Ascending aorta (tissue), 2 donors: ENCODE results near the gene SHLD1. TPM values are rescaled to one million over a fixed set of nuclear protein-coding genes. Genes with fewer than 3 reads are reported as not detected.

ENCODE experiments used
- DNase-seq, 2 donors: peaks; one replicate each; pipeline ENCODE4 v3.0.0-alpha.2; 2019; ENCODE audit warnings: low spot score in 2 of 2
- H3K27ac ChIP-seq, 2 donors: fragments of 200-600 bp; sonication (generic); one replicate each; pipeline ENCODE4 v1.5.1; 2016 to 2017; ENCODE audit warnings: mild to moderate bottlenecking in 1 of 2
- H3K27me3 ChIP-seq: fragments of 200-600 bp; sonication (generic); one replicate; pipeline ENCODE4 v1.5.1; 2017
- H3K36me3 ChIP-seq, 2 donors: fragments of 200-600 bp; sonication (generic); one replicate each; pipeline ENCODE4 v1.5.1; 2016
- H3K4me1 ChIP-seq, 2 donors: fragments of 200-600 bp; sonication (generic); one replicate each; pipeline ENCODE4 v1.5.1; 2016 to 2017; ENCODE audit warnings: mild to moderate bottlenecking in 1 of 2
- H3K4me3 ChIP-seq, 2 donors: fragments of 200-600 bp; sonication (generic); one replicate each; pipeline ENCODE4 v1.5.1; 2016 to 2017; ENCODE audit warnings: mild to moderate bottlenecking in 1 of 2
- H3K9me3 ChIP-seq, 2 donors: fragments of 200-600 bp; sonication (generic); one replicate each; pipeline ENCODE4 v1.5.1; 2016
- CTCF ChIP-seq, 3 experiments: fragments of 200-600 bp in 2 of 3; fragments of 450-650 bp in 1 of 3; sonication (generic) in 2 of 3; IDR thresholded peaks; one replicate each; pipeline ENCODE4 v1.5.1; 2016 to 2019; ENCODE audit warnings: antibody characterized with exemption in 3 of 3, mild to moderate bottlenecking in 1 of 3, moderate library complexity in 1 of 3
- intact Hi-C: fragments of 100-400 bp; cut with DNase I; formaldehyde crosslinking; loops from one replicate; pipeline ENCODE4 v1.15.1; 2023
- total RNA-seq: library from RNA; depleted of rRNA; stranded (reverse); fragments of >200 nt; gene quantifications from one replicate; pipeline ENCODE4 v1.1.0, GENCODE V29; 2016

The SHLD1 gene
- total RNA-seq, 1 donor from 2014 or later = not detected

DNA sequence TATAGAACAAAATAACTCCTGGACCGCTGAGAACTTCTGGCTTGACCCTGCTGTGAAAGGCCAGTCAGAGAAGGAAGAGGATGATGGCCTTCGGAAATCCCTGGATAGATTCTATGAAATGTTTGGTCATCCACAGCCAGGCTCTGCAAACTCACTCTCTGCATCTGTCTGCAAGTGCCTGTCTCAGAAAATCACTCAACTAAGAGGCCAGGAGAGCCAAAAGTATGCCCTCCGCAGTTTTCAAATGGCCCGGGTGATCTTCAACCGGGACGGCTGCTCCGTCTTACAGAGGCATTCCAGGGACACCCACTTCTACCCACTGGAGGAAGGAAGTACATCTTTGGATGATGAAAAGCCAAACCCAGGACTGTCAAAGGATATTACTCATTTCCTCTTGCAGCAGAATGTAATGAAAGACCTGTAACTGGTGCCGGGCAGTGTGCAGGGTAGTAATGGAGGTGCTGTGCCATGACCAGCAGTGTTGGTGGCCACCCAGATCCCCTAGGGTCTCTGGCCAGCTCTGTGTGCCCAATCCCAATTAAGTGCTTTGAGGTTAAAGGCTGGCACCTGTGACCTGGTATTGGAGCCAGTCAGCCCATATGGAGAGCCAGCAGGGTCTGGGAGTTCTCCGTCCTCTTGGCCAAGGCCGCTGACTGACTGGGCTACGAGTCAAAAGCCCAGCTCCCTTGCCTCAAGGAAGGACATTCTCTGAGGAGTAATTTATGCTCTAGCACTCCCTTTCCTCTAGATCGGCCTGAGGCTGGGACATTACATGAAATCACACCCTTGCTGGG lies 113.0 kb downstream of the SHLD1 start:
- Histone ChIP-seq H3K27me3 (no peaks in the 10 kb centered on the region), H3K9me3 (no peaks in the 10 kb centered on the region), H3K4me3 (no peak overlapping the region), H3K27ac (no peak overlapping the region), H3K36me3 (no peaks in the 10 kb centered on the region), H3K4me1 (no peaks in the 10 kb centered on the region)
- DNase-seq = no peak
- intact Hi-C loops = no loop called here
- TF ChIP-seq CTCF (IDR thresholded peaks at IDR 0.05) = no peak

GRCh38 chr20:5864428-5864827 lies 114.2 kb downstream of the SHLD1 start:
- no peaks in the 10 kb centered on the region for H3K27me3 ChIP-seq
- H3K27ac ChIP-seq = no peak overlapping the region
- intact Hi-C loops = no loop called here
- H3K4me3 ChIP-seq = no peak overlapping the region
- no peaks in the 10 kb centered on the region for H3K4me1 ChIP-seq
- no peak for DNase-seq
- no peaks in the 10 kb centered on the region for H3K36me3 ChIP-seq
- TF ChIP-seq CTCF (IDR thresholded peaks at IDR 0.05) = no peak
- no peaks in the 10 kb centered on the region for H3K9me3 ChIP-seq

- no peak for TF ChIP-seq CTCF (IDR thresholded peaks at IDR 0.05)
- H3K4me1 ChIP-seq = no peaks in the 10 kb centered on the region
- no peaks in the 10 kb centered on the region for H3K36me3 ChIP-seq
- no peak overlapping the region for H3K27ac ChIP-seq
- no peak for DNase-seq
- no peak overlapping the region for H3K4me3 ChIP-seq
- H3K27me3 ChIP-seq = no peaks in the 10 kb centered on the region
- intact Hi-C loops = no loop called here
- no peaks in the 10 kb centered on the region for H3K9me3 ChIP-seq
Measured at GRCh38 chr20:5864873-5865587, 114.8 kb downstream of the SHLD1 start.

- DNase-seq = no peak
- Histone ChIP-seq H3K27ac (no peak overlapping the region), H3K4me3 (no peak overlapping the region), H3K36me3 (no peaks in the 10 kb centered on the region), H3K4me1 (no peaks in the 10 kb centered on the region), H3K9me3 (no peaks in the 10 kb centered on the region), H3K27me3 (no peaks in the 10 kb centered on the region)
- intact Hi-C loops = no loop called here
- no peak for TF ChIP-seq CTCF (IDR thresholded peaks at IDR 0.05)
Measured at GRCh38 chr20:5865604-5866003, 115.4 kb downstream of the SHLD1 start.

DNA sequence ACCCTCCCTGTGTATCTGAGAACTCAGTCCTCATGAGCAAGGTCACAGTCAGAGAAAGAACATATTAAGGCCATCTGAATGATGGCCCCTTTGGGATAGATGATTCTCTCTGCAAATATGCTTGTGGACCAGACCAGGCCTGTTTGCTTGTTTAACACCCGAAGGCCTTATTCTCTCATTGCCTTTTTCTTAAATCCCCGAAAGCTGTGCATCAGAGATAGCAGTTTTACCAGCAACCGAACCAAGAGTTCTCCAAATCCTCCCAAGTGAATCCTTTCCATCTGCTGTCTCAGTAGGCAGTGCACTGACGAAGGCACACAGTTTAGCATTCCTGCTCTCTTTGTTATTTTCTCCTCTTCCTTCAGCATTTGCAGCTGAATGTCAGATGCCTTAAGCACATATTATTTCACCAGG lies 120.4 kb downstream of the SHLD1 start:
- H3K4me1 ChIP-seq = no peaks in the 10 kb centered on the region
- no peaks in the 10 kb centered on the region for H3K27me3 ChIP-seq
- intact Hi-C loops = no loop called here
- no peaks in the 10 kb centered on the region for H3K9me3 ChIP-seq
- no peak overlapping the region for H3K27ac ChIP-seq
- H3K4me3 ChIP-seq = no peak overlapping the region
- no peak for DNase-seq
- H3K36me3 ChIP-seq = no peaks in the 10 kb centered on the region
- no peak for TF ChIP-seq CTCF (IDR thresholded peaks at IDR 0.05)
